HG02970 (cell line): ENCODE data around the gene LDLRAD3.

Experiments used
- ATAC-seq: cut with Tn5 transposase; IDR thresholded peaks from one replicate; pipeline ENCODE4 v1.9.1; 2021; ENCODE audit warnings: mild to moderate bottlenecking, moderate library complexity, moderate number of reproducible peaks; ENCODE audit not compliant: unreplicated experiment, low FRiP score

Gene LDLRAD3

GRCh38 chr11:36219996-36220395, 276.1 kb downstream of the LDLRAD3 start:
- no peak for ATAC-seq

DNA sequence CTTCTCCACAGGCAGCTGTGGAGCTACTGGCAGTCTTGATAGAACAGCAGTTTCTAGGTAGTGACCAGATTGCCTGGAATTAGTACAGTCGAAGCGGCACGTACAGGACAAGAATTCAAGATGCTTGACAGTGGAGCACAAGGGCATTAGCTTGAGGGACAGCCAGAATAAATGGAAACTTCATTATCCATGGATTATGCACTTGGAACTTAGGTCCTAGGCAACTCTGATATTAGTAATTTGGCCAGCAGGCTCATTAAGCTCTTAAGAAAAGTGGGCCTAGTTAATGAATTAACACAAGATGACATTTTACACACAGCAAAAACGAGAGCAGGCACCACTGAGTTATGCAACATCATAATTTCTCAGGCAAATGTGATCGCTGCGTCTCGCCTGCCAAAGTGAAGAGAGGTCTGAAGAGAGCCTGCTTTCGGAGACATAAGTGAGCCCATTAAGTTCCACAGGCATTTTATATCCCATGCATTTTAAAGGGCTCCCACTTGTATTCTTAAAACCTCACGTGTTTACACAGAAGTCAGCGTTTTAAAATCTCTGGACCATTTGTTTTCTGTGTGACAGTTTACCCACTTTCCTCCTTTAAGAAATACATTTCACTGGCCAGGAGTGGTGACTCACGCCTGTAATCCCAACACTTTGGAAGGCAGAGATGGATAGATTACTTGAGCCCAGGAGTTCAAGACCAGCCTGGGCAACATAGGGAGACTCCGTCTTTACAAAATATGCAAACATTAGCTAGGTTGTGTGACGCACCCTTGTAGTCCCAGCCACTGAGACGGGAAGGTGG, 279.2 kb downstream of the LDLRAD3 start:
- ATAC-seq: no peak

GRCh38 chr11:36224209-36224882, 280.5 kb downstream of the LDLRAD3 start:
- no peak for ATAC-seq

DNA sequence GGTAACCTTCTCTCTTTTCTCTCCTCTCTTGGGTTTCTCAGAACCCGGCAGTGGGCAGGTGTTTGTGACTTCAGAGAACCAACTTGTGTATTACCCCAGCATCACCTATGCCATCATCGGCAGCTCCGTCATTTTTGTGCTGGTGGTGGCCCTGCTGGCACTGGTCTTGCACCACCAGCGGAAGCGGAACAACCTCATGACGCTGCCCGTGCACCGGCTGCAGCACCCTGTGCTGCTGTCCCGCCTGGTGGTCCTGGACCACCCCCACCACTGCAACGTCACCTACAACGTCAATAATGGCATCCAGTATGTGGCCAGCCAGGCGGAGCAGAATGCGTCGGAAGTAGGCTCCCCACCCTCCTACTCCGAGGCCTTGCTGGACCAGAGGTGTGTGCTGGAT, 283.2 kb downstream of the LDLRAD3 start:
- ATAC-seq: no peak

DNA sequence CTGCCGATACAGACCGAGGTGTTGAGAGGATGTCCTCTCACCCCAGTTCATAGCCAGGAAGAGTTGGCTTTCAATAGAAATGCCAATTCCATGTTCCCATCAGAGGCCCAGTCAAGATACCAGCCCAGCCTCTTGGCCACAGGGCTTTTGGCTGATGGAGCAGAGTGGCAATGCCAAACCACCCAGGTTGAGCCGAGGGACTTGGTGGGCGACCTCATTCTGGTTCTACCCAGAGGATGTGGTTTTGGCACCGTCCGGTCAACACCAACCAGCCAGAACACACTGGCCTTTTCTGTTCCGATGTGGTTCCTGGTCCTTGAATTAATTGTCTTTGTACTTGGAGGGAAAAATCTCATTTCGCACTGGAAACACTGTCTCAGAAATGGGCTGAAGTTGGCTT, 284.8 kb downstream of the LDLRAD3 start:
- no peak for ATAC-seq

DNA sequence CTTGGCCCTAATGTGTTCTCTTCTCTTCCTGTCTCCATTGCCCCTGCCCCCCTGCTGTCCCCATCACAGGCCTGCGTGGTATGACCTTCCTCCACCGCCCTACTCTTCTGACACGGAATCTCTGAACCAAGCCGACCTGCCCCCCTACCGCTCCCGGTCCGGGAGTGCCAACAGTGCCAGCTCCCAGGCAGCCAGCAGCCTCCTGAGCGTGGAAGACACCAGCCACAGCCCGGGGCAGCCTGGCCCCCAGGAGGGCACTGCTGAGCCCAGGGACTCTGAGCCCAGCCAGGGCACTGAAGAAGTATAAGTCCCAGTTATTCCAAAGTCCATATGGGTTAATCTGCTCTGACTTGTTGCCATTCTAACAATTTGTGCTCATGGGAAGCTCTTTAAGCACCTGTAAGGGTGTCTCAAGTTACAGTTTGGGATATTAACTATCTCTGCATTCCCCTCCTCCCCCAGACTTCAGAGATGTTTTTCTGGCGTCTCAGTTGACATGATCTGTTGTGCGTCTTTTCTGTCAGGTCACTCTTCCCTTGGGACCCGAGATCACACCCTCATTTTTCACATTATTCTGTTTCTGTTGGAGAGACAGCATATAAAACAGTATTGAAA, 285.3 kb downstream of the LDLRAD3 start:
- no peak for ATAC-seq

DNA sequence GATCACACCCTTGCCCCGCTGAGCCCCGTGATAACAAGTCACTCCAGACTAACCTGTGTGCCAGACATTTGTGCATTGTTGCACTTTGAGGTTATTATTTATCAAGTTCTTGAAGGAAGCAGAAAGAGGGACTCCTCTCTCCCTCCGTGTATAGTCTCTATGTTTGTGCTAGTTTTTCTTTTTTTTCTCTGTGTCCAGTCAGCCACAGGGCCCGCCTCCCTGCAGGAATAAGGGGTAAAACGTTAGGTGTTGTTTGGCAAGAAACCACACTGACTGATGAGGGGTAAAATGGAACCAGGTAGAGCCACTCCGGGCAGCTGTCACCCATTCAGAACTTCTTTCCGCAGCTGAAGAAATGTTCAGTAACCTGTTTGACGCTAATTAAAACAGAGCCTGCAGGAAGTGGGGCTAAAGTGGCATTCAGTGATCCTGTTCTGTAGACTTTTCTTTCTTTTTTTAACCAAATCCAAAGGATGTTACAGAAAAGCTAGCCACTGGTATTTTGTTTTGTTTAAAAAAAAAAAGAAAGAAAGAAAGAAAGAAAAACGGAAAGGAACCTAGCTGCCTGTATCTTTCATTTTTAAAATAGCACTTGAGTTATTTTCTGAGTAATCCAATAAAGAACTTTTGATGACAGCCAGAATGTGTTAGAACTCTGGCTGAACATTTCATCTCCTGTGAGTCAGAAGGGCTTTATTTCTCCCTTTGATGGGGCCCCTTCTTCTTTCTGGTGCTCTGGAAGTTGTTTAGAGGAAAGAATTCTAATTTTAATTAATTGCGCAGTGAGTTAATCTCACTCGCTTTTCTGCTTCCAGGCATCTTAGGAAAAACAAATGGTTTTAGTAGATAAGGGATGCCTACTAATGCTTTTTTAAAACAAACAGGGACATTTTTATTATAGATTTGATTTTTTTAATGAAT, 287.2 kb downstream of the LDLRAD3 start:
- ATAC-seq: no peak

GRCh38 chr11:36233204-36233603, 289.3 kb downstream of the LDLRAD3 start:
- ATAC-seq: no peak

- no peak for ATAC-seq
Observed at GRCh38 chr11:36234825-36235224, 291.0 kb downstream of the LDLRAD3 start.

- no peak for ATAC-seq
Observed at GRCh38 chr11:36235750-36236149, 291.9 kb downstream of the LDLRAD3 start.

DNA sequence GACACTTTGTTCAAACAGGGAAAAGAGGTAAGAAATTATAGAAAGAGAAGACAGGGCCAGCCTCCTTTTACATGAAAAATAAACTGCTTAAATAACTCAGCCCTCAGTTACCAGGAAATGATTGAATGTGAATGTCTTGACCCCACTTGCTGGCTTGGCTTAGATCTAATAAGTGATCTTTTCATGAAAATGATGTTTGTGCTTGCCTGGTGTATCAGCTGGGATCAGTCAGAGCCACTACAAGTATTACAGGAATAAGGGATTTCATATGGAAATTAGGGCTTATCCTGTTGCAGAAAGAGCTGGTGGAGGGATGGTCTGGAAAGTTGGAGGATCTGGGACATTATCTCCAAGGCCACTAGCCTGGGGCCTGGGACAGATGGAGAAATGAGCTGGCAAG, 293.5 kb downstream of the LDLRAD3 start:
- no peak for ATAC-seq

DNA sequence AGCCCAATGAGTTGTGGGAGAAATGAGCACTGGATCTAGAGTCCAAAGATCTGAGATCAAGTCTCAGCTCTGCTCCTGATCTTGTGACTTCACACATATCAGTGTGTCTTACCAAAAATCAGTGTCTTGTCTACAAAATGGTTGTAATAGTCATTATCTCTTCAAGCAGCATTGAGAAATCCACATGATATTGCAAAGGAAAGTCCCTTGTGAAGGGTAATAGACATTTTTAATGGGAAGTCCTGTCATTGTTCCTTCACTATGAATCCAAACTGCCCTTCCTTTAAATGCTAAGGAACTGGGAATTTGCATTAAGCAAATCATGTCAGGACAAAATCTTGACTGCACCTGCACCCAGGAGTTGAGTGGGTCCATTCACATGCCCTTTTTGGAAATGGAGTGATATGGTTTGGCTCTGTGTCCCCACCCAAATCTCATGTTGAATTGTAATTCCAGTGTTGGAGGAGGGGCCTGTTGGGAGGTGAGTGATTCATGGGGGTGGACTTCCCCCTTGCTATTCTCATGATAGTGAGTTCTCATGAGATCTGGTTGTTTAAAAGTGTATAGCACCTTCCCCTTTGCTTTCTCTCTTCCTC, 294.3 kb downstream of the LDLRAD3 start:
- ATAC-seq: no peak

GRCh38 chr11:36238881-36239280, 295.0 kb downstream of the LDLRAD3 start:
- no peak for ATAC-seq

DNA sequence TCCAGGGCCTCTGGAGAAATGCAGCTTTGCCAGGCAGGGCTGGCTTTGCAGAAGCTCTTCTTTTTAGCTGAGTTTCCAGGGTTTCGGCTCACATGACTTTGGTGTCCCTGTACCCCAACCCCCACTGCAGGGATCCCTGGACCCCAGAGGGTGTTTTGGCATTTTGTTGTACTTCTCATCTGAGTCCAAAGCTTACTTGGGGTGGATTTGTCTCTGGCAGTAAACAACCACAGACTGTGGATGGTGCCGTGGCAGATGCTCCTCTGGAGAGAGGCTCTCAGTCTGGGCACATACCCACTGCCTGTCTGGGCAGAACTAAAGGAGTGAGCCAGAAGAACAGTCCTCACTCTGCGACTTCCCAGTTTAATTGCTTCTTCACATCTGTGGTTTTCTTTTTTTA, 295.8 kb downstream of the LDLRAD3 start:
- no peak for ATAC-seq

GRCh38 chr11:36240173-36240572, 296.3 kb downstream of the LDLRAD3 start:
- ATAC-seq: no peak

DNA sequence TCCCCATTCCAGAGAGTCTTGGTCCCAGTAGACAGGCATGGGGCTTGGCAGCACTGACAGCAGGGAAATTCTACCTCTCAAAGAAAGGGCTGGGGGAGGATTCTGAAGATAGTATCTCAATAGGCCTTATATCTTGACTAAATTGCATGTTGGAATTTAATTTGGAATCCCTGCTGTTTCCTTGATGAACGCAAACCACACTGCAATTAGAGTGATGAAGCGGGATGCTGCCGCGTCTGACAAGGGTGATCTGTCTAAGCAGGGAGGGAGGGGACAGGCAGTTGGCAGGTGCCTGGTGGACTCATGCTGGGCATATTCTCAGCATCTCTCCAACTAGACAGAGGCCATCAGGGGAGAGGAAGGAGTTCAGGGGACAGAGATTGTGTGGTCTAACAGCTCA, 296.9 kb downstream of the LDLRAD3 start:
- no peak for ATAC-seq

DNA sequence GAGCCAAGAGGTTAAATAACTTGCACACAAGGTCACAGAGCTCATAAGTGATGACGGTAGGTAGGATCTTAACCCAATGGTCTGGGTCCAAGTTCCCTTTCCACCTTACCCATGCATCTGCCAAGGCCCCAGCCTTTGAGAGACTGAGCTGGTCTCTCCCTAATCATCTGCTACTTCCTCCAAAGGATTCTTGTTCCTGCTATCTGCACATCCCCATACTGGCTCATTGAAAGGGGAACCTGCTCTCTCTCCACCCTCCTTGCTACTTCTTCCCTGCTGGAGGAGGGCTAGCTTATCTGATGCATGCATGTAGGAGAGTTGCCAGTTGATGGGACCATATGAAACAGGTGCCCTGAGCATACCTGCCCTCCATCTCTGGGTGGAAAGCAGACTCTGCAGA, 297.6 kb downstream of the LDLRAD3 start:
- ATAC-seq: no peak

DNA sequence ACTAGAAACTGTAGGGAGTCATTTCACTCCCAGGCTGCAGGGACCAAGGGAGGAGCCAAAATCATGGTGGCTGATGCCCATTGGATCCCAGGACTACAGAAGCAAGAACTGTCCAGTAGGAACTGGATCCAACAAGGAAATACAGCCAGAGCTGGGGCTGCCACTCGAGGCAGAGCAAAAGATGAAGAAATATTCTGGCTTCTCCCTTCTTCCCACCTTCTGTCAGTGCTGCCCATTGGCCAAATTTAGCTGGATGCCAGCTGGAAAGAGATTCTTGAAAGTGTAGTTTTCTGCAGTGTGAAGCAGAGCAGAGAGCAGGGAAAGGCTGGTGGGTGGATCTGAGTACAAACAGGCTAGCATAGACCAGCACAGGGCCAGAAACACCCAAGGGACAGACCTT, 299.8 kb downstream of the LDLRAD3 start:
- no peak for ATAC-seq

- ATAC-seq: no peak
Observed at GRCh38 chr11:36247493-36247892, 303.6 kb downstream of the LDLRAD3 start.

DNA sequence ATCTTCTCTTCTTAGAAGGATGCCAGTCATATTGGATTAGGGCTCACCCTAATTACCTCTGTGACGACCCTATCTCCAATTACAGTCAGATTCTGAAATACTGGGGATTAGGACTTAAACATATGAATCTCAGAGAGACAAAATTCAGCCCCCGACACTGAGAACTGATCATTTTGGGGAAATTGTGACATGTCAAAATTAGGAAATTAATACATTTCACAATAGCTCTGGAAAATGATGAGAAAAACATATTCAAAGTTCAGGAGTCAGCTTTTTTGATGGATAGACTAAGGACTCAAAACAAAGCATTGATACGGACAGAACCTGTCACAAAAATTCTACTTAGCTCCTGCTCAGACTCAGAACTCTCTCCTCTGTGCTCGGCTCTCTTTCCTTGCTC, 304.6 kb downstream of the LDLRAD3 start:
- ATAC-seq: no peak
